Measurements from ENCODE around the gene TEX38. TPM values are rescaled to one million over a fixed set of nuclear protein-coding genes. Genes with fewer than 3 reads are reported as not detected.
"Not testable (repeated sequence)": the region's sequence is repeated elsewhere in the genome, so short reads cannot be mapped to it uniquely, and the experiment has no call there.

The TEX38 gene
- total RNA-seq, 3 donors from 2014 or later (not counting 1 experiment from before 2014, with no cell fraction given), result 0.26 to 0.75 TPM; not detected in 1

- TF ChIP-seq CTCF (IDR thresholded peaks at IDR 0.05), result no peak
- H3K4me1 Mint-ChIP-seq, result no peaks in the 10 kb centered on the region
- peaks cover 22% of the 10 kb centered on the region for H3K36me3 Mint-ChIP-seq
- Histone ChIP-seq H3K4me1 (ENCODE audit: control insufficient read depth, insufficient read depth, low read length) (no peaks in the 10 kb centered on the region), H3K9me3 (ENCODE audit: control insufficient read depth, insufficient read depth, low read length) (no peaks in the 10 kb centered on the region), H3K36me3 (ENCODE audit: control insufficient read depth, insufficient read depth, low read length) (peaks cover 15% of the 10 kb centered on the region), H3K27ac (ENCODE audit: low read length) (no peak overlapping the region), H3K27me3 (ENCODE audit: control insufficient read depth, insufficient read depth, low read length) (no peaks in the 10 kb centered on the region), H3K4me3 (ENCODE audit: low read length) (no peak overlapping the region)
- no peak overlapping the region for H3K4me3 Mint-ChIP-seq
- 91% methylated on average over 3 of the region's 3 CpGs for WGBS (ENCODE audit: insufficient coverage)
- H3K27me3 Mint-ChIP-seq (ENCODE audit: low read depth in 2 of 2), result no peaks in the 10 kb centered on the region
- H3K9me3 Mint-ChIP-seq, result peaks cover 0 to 2% of the 10 kb centered on the region in 2 donors
- no peak overlapping the region for H3K27ac Mint-ChIP-seq
- ATAC-seq (no peak), DNase-seq (no peak)
- intact Hi-C loops (cut with micrococcal nuclease), result no loop called here
Measured at GRCh38 chr1:46647611-46648010, 24.0 kb upstream of the TEX38 start.

- H3K36me3 Mint-ChIP-seq, result peaks cover 26% of the 10 kb centered on the region
- intact Hi-C loops (cut with micrococcal nuclease), result no loop called here
- Histone ChIP-seq H3K4me1 (ENCODE audit: control insufficient read depth, insufficient read depth, low read length) (no peaks in the 10 kb centered on the region), H3K27ac (ENCODE audit: low read length) (no peak overlapping the region), H3K36me3 (ENCODE audit: control insufficient read depth, insufficient read depth, low read length) (peaks cover 15% of the 10 kb centered on the region), H3K9me3 (ENCODE audit: control insufficient read depth, insufficient read depth, low read length) (no peaks in the 10 kb centered on the region), H3K27me3 (ENCODE audit: control insufficient read depth, insufficient read depth, low read length) (no peaks in the 10 kb centered on the region), H3K4me3 (ENCODE audit: low read length) (no peak overlapping the region)
- no peaks in the 10 kb centered on the region for H3K4me1 Mint-ChIP-seq
- ATAC-seq (no peak), DNase-seq (no peak)
- no peak overlapping the region for H3K4me3 Mint-ChIP-seq
- 96% methylated on average over 2 of the region's 2 CpGs for WGBS (ENCODE audit: insufficient coverage)
- H3K27ac Mint-ChIP-seq, result no peak overlapping the region
- TF ChIP-seq CTCF (IDR thresholded peaks at IDR 0.05), result no peak
- H3K27me3 Mint-ChIP-seq (ENCODE audit: low read depth in 2 of 2), result no peaks in the 10 kb centered on the region
- peaks cover 2 to 4% of the 10 kb centered on the region in 2 donors for H3K9me3 Mint-ChIP-seq
Measured at GRCh38 chr1:46649764-46650163, 21.9 kb upstream of the TEX38 start.

- H3K27ac ChIP-seq (ENCODE audit: low read length), result no peak overlapping the region
- H3K36me3 Mint-ChIP-seq, result peaks cover 29% of the 10 kb centered on the region
- H3K4me3 Mint-ChIP-seq, result no peak overlapping the region
- H3K36me3 ChIP-seq (ENCODE audit: control insufficient read depth, insufficient read depth, low read length), result peaks cover 15% of the 10 kb centered on the region
- no CpG with 5 or more reads among the region's 3 CpGs for whole genome bisulfite sequencing (ENCODE audit: insufficient coverage)
- intact Hi-C loops (cut with micrococcal nuclease), result no loop called here
- no peaks in the 10 kb centered on the region for H3K27me3 ChIP-seq (ENCODE audit: control insufficient read depth, insufficient read depth, low read length)
- no peaks in the 10 kb centered on the region for H3K4me1 ChIP-seq (ENCODE audit: control insufficient read depth, insufficient read depth, low read length)
- DNase-seq (no peak), ATAC-seq (no peak)
- no peak overlapping the region for H3K4me3 ChIP-seq (ENCODE audit: low read length)
- H3K27me3 Mint-ChIP-seq (ENCODE audit: low read depth in 2 of 2), result no peaks in the 10 kb centered on the region
- no peak for TF ChIP-seq CTCF (IDR thresholded peaks at IDR 0.05)
- H3K27ac Mint-ChIP-seq, result no peak overlapping the region
- H3K4me1 Mint-ChIP-seq, result no peaks in the 10 kb centered on the region
- no peaks in the 10 kb centered on the region for H3K9me3 ChIP-seq (ENCODE audit: control insufficient read depth, insufficient read depth, low read length)
- peaks cover 3 to 5% of the 10 kb centered on the region in 2 donors for H3K9me3 Mint-ChIP-seq
Measured at GRCh38 chr1:46650491-46650890, 21.2 kb upstream of the TEX38 start.

GRCh38 chr1:46651152-46651551, 20.5 kb upstream of the TEX38 start:
- H3K4me3 ChIP-seq (ENCODE audit: low read length); H3K9me3 Mint-ChIP-seq; H3K4me1 ChIP-seq (ENCODE audit: control insufficient read depth, insufficient read depth, low read length); H3K9me3 ChIP-seq (ENCODE audit: control insufficient read depth, insufficient read depth, low read length); H3K27ac Mint-ChIP-seq; H3K27ac ChIP-seq (ENCODE audit: low read length); DNase-seq; H3K27me3 Mint-ChIP-seq (ENCODE audit: low read depth in 2 of 2); H3K4me1 Mint-ChIP-seq; H3K4me3 Mint-ChIP-seq; intact Hi-C loops (cut with micrococcal nuclease); H3K27me3 ChIP-seq (ENCODE audit: control insufficient read depth, insufficient read depth, low read length); ATAC-seq: not testable (repeated sequence)
- peaks cover 22% of the 10 kb centered on the region for H3K36me3 ChIP-seq (ENCODE audit: control insufficient read depth, insufficient read depth, low read length)
- H3K36me3 Mint-ChIP-seq, result peaks cover 29% of the 10 kb centered on the region
- no CpG with 5 or more reads among the region's 3 CpGs for WGBS (ENCODE audit: insufficient coverage)

Data from natural killer cell (primary cell).